ENCODE measurements around the gene CFAP58. TPM values are rescaled to one million over a fixed set of nuclear protein-coding genes. Genes with fewer than 3 reads are reported as not detected.

Gene CFAP58
- total RNA-seq, 4 donors from 2014 or later = 0.13 to 0.41 (median 0.19) TPM; not detected in 1

DNA sequence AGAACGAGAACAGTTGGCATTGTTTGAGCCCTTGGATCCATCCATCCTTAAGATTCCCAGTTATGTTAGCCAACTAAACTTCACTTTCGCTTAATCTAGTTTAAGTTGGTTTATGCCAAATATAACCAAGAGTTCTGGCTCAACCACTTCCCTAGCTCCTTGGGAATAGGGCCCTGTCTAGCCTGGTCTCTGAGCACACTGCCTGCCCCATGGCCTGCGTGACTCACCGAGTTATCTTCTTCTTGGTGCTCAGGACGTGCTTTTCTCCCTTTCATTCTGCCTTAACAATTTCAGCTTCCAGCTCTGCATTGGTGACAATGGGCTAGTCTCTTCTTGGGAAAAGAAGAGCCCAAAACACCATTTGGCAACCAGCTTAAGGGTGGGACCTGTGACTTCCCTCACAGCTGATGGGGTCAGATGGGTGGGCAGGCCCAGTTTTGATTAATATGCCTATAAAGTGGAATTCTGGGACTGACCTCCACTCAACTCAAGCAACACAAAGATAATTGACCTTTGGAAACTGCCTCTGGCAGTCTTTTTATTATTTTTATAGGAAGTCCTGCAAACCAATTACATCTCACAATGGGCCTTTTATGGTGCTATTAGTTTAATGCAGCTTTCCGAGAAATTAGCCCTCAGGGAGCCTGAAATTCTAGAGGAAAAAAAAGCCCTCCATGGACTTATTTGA, 126.4 kb downstream of the CFAP58 start:
- Histone ChIP-seq H3K27me3 (peaks cover 0 to 16% (median 0%) of the 10 kb centered on the region in 4 donors), H3K36me3 (no peaks in the 10 kb centered on the region), H3K27ac (no peak overlapping the region), H3K4me3 (no peak overlapping the region), H3K4me1 (no peaks in the 10 kb centered on the region), H3K9me3 (no peaks in the 10 kb centered on the region)
- WGBS, 2 donors = 77 to 82% methylated on average over 5 of the region's 6 CpGs
- intact Hi-C loops (cut with DNase I) = no loop called here
- no peak for DNase-seq
- TF ChIP-seq CTCF (IDR thresholded peaks at IDR 0.05) (no peak), POLR2A (IDR thresholded peaks at IDR 0.05) (no peak)

- TF ChIP-seq POLR2A (IDR thresholded peaks at IDR 0.05) (no peak), CTCF (IDR thresholded peaks at IDR 0.05) (no peak)
- Histone ChIP-seq H3K36me3 (no peaks in the 10 kb centered on the region), H3K27ac (no peak overlapping the region), H3K4me1 (no peaks in the 10 kb centered on the region), H3K4me3 (no peak overlapping the region), H3K9me3 (no peaks in the 10 kb centered on the region), H3K27me3 (peaks cover 0 to 24% (median 0%) of the 10 kb centered on the region in 4 donors)
- DNase-seq = no peak
- intact Hi-C loops (cut with DNase I) = no loop called here
- WGBS, 2 donors = 68 to 72% methylated on average over 3 of the region's 3 CpGs
These were observed 127.2 kb downstream of the CFAP58 start for GRCh38 chr10:104480797-104481196.

DNA sequence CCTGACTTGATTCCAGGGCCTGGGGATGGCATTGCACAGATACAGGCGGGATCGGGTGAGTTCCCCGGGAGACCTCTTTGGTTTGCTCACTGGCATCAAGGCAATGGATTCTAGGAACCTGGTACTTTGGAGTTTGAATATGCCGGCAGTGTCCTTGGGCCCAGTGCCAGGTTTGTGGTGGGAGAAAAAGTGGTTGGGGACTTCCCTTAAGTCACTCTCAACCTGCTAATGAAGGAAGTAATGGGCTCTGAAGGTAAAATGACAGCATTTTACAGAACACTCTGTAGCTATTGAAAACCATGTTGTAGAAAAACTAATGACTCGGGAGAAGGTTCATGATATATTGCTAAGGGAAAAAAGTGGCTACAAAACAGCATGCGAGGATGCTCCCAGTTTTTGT, 129.9 kb downstream of the CFAP58 start:
- intact Hi-C loops (cut with DNase I) = no loop called here

DNA sequence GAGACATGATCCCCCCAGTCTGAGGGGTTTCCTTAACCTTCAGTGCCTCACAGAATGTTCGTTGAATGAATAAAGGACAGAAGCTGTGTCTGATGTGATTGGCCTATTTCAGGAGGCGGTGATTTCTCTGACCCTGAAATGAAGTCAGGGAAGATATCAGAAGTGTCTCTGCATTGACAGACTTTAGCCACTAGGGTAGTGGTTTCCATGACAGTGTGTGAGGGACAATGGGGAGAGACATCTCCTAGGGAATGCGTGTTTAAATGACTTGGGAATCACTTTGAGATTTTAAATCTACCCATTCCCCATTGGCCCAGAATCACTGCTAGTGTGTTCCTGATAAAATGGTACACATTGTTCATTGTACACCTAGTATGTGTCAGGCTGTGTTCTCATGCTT, 132.0 kb downstream of the CFAP58 start:
- Histone ChIP-seq H3K27ac (no peak overlapping the region), H3K4me3 (no peak overlapping the region), H3K36me3 (no peaks in the 10 kb centered on the region), H3K27me3 (peaks cover 0 to 31% (median 0%) of the 10 kb centered on the region in 4 donors), H3K4me1 (no peaks in the 10 kb centered on the region), H3K9me3 (no peaks in the 10 kb centered on the region)
- TF ChIP-seq POLR2A (IDR thresholded peaks at IDR 0.05) = no peak
- TF ChIP-seq CTCF (IDR thresholded peaks at IDR 0.05) = no peak
- intact Hi-C loops (cut with DNase I) = no loop called here
- DNase-seq = no peak
- WGBS, 2 donors = 61 to 73% methylated on average over 3 of the region's 3 CpGs

More for the DNA sequence above, 129.9 kb downstream of the CFAP58 start:
- peaks cover 0 to 31% (median 0%) of the 10 kb centered on the region in 4 donors for H3K27me3 ChIP-seq
- H3K9me3 ChIP-seq = no peaks in the 10 kb centered on the region
- H3K4me1 ChIP-seq = no peaks in the 10 kb centered on the region
- no peak overlapping the region for H3K4me3 ChIP-seq
- no peak for TF ChIP-seq CTCF (IDR thresholded peaks at IDR 0.05)
- no peak for TF ChIP-seq POLR2A (IDR thresholded peaks at IDR 0.05)
- no peak overlapping the region for H3K27ac ChIP-seq
- H3K36me3 ChIP-seq = no peaks in the 10 kb centered on the region
- no peak for DNase-seq
- WGBS, 2 donors = 79 to 83% methylated on average over 5 to 6 of the region's 6 CpGs

- Histone ChIP-seq H3K9me3 (no peaks in the 10 kb centered on the region), H3K4me1 (no peaks in the 10 kb centered on the region), H3K27ac (no peak overlapping the region), H3K36me3 (no peaks in the 10 kb centered on the region), H3K27me3 (peaks cover 0 to 24% (median 0%) of the 10 kb centered on the region in 4 donors), H3K4me3 (no peak overlapping the region)
- TF ChIP-seq POLR2A (IDR thresholded peaks at IDR 0.05) = no peak
- TF ChIP-seq CTCF (IDR thresholded peaks at IDR 0.05) = no peak
- intact Hi-C loops (cut with DNase I) = no loop called here
- no peak for DNase-seq
- WGBS, 2 donors = 73 to 76% methylated on average over 1 of the region's 1 CpG
These were observed 133.2 kb downstream of the CFAP58 start for GRCh38 chr10:104486803-104487202.
